NCI-H146 treated with DMSO at 0.1 percent for 48 hours (cell line): ENCODE measurements around the gene PCSK2.

Experiments
- DNase-seq: peaks from one replicate; lab custom pipeline; 2025; ENCODE audit not compliant: unreplicated experiment; lab: John Stamatoyannopoulos, UW

PCSK2 gene

GRCh38 chr20:17502105-17502504, 275.3 kb downstream of the PCSK2 start:
- no peak for DNase-seq

- DNase-seq: no peak
These were observed 276.6 kb downstream of the PCSK2 start for GRCh38 chr20:17503301-17504065.

- no peak for DNase-seq
These were observed 277.4 kb downstream of the PCSK2 start for GRCh38 chr20:17504066-17504897.

- DNase-seq: peak; percentile 45
These were observed 278.2 kb downstream of the PCSK2 start for GRCh38 chr20:17504898-17505635.

GRCh38 chr20:17505636-17506517, 279.0 kb downstream of the PCSK2 start:
- no peak for DNase-seq

- DNase-seq: no peak
These were observed 280.2 kb downstream of the PCSK2 start for GRCh38 chr20:17507032-17507431.

GRCh38 chr20:17507531-17507930, 280.7 kb downstream of the PCSK2 start:
- DNase-seq: no peak

- DNase-seq: no peak
These were observed 281.9 kb downstream of the PCSK2 start for GRCh38 chr20:17508756-17509155.

- no peak for DNase-seq
These were observed 283.7 kb downstream of the PCSK2 start for GRCh38 chr20:17510548-17510947.

GRCh38 chr20:17511401-17511800, 284.6 kb downstream of the PCSK2 start:
- no peak for DNase-seq

- DNase-seq: no peak
These were observed 287.1 kb downstream of the PCSK2 start for GRCh38 chr20:17513939-17514338.

GRCh38 chr20:17515053-17515452, 288.2 kb downstream of the PCSK2 start:
- DNase-seq: no peak

- DNase-seq: no peak
These were observed 291.7 kb downstream of the PCSK2 start for GRCh38 chr20:17518339-17519052.

GRCh38 chr20:17519606-17520285, 292.9 kb downstream of the PCSK2 start:
- DNase-seq: no peak

- DNase-seq: no peak
These were observed 293.7 kb downstream of the PCSK2 start for GRCh38 chr20:17520583-17520982.

- no peak for DNase-seq
These were observed 295.7 kb downstream of the PCSK2 start for GRCh38 chr20:17522528-17522927.

- no peak for DNase-seq
These were observed 296.5 kb downstream of the PCSK2 start for GRCh38 chr20:17523326-17523725.

GRCh38 chr20:17524560-17524959, 297.7 kb downstream of the PCSK2 start:
- no peak for DNase-seq

- no peak for DNase-seq
These were observed 298.3 kb downstream of the PCSK2 start for GRCh38 chr20:17525132-17525531.
